MCF 10A (cell line): ENCODE data around the gene CNTN2. TPM values are rescaled to one million over a fixed set of nuclear protein-coding genes. Genes with fewer than 3 reads are reported as not detected.

ENCODE experiments used
- BruUV-seq: library from RNA; stranded (reverse); fragments of 400-500 nt; replicated peaks from 2 replicates; lab custom pipeline; 2021; lab: Mats Ljungman, UMichigan
- CTCF ChIA-PET: fragments of 300-600 bp; sonication (Branson Sonifier 250); formaldehyde crosslinking; extraction: SDS; loops from one replicate; lab custom pipeline; 2021; ENCODE audit warnings: antibody characterized with exemption, inconsistent platforms; lab: Yijun Ruan, JAX
- POLR2A ChIA-PET: fragments of 300-600, 350-650 bp; sonication (Branson Sonifier 250); formaldehyde crosslinking; extraction: SDS; loops from one replicate; lab custom pipeline; 2020; ENCODE audit warnings: antibody characterized with exemption, inconsistent platforms; lab: Yijun Ruan, JAX
- DNase-seq: peaks from one replicate; pipeline ENCODE4 v3.0.0-alpha.2; 2018; ENCODE audit not compliant: unreplicated experiment
- H3K27ac Mint-ChIP-seq: one replicate; pipeline ENCODE4 v1.8.0; 2022; ENCODE audit warnings: mild to moderate bottlenecking, low read depth, mixed read lengths; ENCODE audit not compliant: unreplicated experiment
- H3K27me3 Mint-ChIP-seq: one replicate; pipeline ENCODE4 v1.8.0; 2022; ENCODE audit warnings: mixed read lengths; ENCODE audit not compliant: insufficient read depth, unreplicated experiment
- H3K36me3 Mint-ChIP-seq: one replicate; pipeline ENCODE4 v1.8.0; 2022; ENCODE audit warnings: mild to moderate bottlenecking, moderate library complexity, mixed read lengths; ENCODE audit not compliant: insufficient read depth, unreplicated experiment
- H3K4me1 Mint-ChIP-seq: one replicate; pipeline ENCODE4 v1.8.0; 2022; ENCODE audit warnings: mixed read lengths; ENCODE audit not compliant: insufficient read depth, unreplicated experiment
- H3K4me3 Mint-ChIP-seq: one replicate; pipeline ENCODE4 v1.8.0; 2022; ENCODE audit warnings: mild to moderate bottlenecking, moderate library complexity, mixed read lengths; ENCODE audit not compliant: unreplicated experiment
- H3K9me3 Mint-ChIP-seq: one replicate; pipeline ENCODE4 v1.8.0; 2022; ENCODE audit warnings: mixed read lengths; ENCODE audit not compliant: unreplicated experiment
- intact Hi-C: fragments of 100-400 bp; cut with micrococcal nuclease; formaldehyde crosslinking; loops from 2 replicates; pipeline ENCODE4 v1.14.1; 2022
- total RNA-seq: library from RNA; stranded (reverse); gene quantifications from 2 replicates; pipeline ENCODE4 v1.2.3, GENCODE V29; 2022
- TF ChIP-seq, protein P1 (sequence below): fragments of 200-600 bp; IDR thresholded peaks from one replicate; pipeline ENCODE4 v1.8.0; 2022; ENCODE audit warnings: antibody characterized with exemption, mild to moderate bottlenecking; ENCODE audit not compliant: unreplicated experiment

CNTN2 gene
- total RNA-seq, 1 experiment from 2014 or later, result 0.05 TPM

DNA sequence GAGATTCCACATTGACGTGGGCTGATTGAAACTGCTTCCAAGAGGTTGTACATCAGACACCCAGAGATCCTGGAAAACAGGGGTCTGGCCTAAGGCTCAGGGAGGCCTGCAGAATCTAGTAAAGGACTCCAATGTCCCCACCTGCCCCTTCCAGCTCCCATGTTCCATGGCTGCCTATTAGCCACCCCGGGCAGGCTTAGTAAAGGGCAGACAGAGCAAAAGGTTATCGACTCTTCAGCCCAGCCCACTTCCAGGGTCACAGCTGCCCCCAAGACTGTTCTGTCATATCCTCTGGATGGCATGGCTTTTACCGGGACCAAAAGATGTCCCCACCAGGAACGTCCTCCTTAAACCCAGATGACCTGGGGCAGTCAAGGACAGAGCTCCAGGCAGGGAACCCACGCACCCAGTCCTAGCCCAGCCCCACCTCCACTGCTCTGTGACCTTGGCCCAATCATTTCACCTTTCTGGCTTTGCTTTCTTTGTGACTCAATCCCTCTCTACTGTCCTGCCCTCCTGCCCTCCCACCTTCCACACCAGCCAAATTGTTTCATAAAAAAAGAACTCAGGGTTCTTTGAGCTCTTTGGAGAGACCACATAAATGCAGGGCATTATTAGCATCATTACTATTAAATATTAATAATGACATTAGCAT is 4.8 kb upstream of the CNTN2 start:
- CTCF ChIA-PET, result interaction anchor here (0.7 to 7.7 kb wide), 9 partner anchors 23 to 294 kb away, joined by 3 to 72 read pairs (median 5); no protein-coding TSS in a partner anchor

DNA sequence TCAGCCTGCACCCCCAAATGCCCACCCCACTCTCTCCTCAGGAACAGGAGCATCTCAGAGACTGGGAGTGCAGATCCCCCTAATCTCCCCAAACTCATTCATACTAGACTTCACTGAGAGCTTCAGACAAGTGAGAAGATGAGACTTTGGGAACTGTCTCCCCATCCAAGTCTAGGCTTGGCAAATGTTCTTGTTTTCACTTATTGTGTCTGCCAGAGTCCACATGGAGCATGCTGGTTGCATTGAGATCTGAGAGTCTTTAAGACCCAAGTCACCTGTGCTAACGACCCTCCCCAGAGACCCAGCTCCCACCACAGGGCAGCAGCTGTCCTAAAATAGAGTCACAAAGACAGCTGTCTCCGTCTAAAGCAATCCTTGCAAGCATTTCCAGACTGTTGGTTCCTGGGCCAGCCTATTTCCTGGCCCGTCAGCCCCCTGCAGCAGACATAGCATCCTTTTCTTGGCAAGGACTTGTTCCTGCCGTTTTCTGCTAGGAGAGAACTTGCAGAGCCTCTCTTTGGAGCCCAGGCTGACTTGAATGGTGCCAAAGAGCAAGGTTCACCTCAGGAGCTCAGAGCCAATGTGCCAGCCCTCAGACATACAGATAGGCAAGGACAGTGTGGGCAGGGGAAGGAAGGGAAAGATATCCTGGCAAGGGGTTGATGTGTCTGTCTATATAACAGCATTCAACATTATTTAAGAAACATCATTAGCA is 1.9 kb upstream of the CNTN2 start:
- POLR2A ChIA-PET, result interaction anchor here (0.6 to 1.1 kb wide), 4 partner anchors 10 to 45 kb away, joined by 3 read pairs; no protein-coding TSS in a partner anchor
- Mint-ChIP-seq H3K36me3 (no peaks in the 10 kb centered on the region), H3K27me3 (peaks cover 82% of the 10 kb centered on the region), H3K27ac (no peak overlapping the region), H3K4me1 (no peaks in the 10 kb centered on the region), H3K9me3 (no peaks in the 10 kb centered on the region), H3K4me3 (no peak overlapping the region)
- BruUV-seq, result no TSS peak
- no peak for DNase-seq
- intact Hi-C loops, result no loop called here
- TF ChIP-seq, protein P1, sequence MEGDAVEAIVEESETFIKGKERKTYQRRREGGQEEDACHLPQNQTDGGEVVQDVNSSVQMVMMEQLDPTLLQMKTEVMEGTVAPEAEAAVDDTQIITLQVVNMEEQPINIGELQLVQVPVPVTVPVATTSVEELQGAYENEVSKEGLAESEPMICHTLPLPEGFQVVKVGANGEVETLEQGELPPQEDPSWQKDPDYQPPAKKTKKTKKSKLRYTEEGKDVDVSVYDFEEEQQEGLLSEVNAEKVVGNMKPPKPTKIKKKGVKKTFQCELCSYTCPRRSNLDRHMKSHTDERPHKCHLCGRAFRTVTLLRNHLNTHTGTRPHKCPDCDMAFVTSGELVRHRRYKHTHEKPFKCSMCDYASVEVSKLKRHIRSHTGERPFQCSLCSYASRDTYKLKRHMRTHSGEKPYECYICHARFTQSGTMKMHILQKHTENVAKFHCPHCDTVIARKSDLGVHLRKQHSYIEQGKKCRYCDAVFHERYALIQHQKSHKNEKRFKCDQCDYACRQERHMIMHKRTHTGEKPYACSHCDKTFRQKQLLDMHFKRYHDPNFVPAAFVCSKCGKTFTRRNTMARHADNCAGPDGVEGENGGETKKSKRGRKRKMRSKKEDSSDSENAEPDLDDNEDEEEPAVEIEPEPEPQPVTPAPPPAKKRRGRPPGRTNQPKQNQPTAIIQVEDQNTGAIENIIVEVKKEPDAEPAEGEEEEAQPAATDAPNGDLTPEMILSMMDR, result no peak
- CTCF ChIA-PET, result interaction anchor here (0.6 to 7.7 kb wide), 8 partner anchors 12 to 591 kb away, joined by 3 to 72 read pairs (median 4); partner anchors contain the start of gene ELK4

More for the DNA sequence above, 4.8 kb upstream of the CNTN2 start:
- Mint-ChIP-seq H3K9me3 (no peaks in the 10 kb centered on the region), H3K27me3 (peaks cover 77% of the 10 kb centered on the region), H3K36me3 (no peaks in the 10 kb centered on the region), H3K27ac (no peak overlapping the region), H3K4me3 (no peak overlapping the region), H3K4me1 (no peaks in the 10 kb centered on the region)
- no TSS peak for BruUV-seq
- TF ChIP-seq, protein P1, result no peak
- intact Hi-C loops, result no loop called here
- POLR2A ChIA-PET, result interaction anchor here (1.9 kb wide), 1 partner anchor 11 kb away, joined by 4 read pairs; no protein-coding TSS in a partner anchor
- no peak for DNase-seq

DNA sequence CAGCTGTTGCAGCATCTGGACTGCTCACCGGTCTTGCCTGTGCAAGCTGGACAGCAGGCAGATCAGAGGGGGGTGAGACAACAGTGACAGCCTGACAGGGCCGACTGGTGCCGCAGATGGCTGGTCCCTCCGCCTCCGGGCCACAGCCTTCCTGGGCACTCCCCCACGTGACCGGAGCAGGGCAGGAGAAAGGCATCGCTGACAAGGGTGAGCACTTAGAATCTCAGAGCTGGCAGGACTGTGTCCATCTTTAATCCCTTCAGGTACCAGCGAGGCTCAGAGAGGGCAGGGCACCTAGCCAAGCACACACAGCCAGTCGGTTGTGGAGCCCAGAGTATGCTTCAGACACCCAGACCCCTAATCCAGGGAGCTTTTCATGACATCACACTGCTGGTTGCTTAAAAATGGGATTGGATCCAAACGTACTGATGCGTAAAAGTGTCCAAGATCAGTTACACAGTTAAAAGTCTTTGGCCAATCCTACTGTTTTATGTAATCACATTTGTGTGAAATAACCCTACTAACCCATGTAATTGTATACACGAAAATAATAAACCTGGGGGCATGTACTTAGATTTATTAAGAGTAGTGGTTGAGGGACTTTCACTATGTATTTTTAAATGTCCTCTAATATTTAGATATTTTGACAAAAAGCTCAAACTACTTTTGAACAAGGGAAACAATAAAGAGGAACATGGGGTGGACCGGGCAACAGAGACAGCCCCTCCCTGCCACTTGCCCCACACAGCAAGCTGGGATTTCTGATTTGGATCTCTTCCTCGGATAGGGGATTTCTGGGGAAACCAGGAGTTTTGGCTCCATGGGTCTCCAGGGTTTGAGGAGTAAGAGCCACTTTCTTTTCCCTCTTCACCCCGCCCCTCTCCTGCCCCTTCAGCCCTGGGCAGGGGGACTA is 758 bp upstream of the CNTN2 start:
- Mint-ChIP-seq H3K4me1 (no peaks in the 10 kb centered on the region), H3K36me3 (no peaks in the 10 kb centered on the region), H3K27me3 (peaks cover 83% of the 10 kb centered on the region), H3K9me3 (no peaks in the 10 kb centered on the region), H3K27ac (no peak overlapping the region), H3K4me3 (no peak overlapping the region)
- POLR2A ChIA-PET, result interaction anchor here (1.1 kb wide), 1 partner anchor 40 kb away, joined by 3 read pairs; no protein-coding TSS in a partner anchor
- no TSS peak for BruUV-seq
- TF ChIP-seq, protein P1, result no peak
- no peak for DNase-seq
- CTCF ChIA-PET, result interaction anchor here (0.5 to 7.7 kb wide), 2 partner anchors 19 to 21 kb away, joined by 4 to 72 read pairs; no protein-coding TSS in a partner anchor
- intact Hi-C loops, result no loop called here
